HG02884 (cell line): ENCODE data around the gene TMEM134.

ENCODE experiments used
- ATAC-seq: cut with Tn5 transposase; IDR thresholded peaks from one replicate; pipeline ENCODE4 v1.9.1; 2021; ENCODE audit warnings: mild to moderate bottlenecking, moderate library complexity; ENCODE audit not compliant: unreplicated experiment

TMEM134 gene

DNA sequence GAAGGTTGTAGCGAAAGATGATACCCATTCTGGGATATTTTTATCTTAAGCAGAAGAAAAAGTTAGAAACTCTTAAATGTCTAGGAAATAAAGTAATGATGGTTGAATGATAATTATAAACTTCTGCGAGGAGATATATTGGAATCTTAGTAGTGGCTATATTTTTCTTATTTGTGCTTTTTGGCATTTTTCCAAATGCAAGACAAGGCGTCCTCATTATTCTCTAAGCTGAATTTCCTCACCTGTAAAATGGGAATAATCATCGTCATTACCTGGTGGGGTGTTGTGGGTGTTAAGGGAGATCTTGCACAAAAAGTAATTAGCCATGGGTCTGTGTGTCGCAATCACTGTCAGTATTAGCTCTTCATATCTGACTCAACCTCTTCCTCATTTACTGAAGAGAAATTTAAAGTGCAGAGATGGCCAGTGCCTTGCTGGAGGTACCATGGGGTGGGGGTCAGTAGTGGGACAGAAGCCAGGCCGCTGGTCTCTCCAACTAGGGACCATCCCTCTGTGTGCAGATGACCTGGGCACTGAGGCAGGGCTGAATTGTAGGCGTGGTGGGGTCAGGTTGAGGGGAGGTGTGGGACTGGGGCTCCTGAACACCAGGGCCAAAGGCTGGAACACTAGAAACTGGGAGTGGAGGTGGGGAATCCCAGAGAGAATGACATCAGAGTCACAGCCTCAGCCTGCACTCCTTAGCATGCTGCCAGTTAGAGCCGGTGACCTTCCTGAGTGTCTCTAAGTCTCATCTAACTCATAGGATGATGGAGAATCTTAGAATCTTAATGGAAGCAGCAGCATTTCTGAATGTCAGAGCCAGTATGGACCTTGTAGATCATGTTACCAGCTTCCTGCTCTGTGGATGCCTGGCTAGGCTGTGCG is 32.0 kb upstream of the TMEM134 start:
- no peak for ATAC-seq

DNA sequence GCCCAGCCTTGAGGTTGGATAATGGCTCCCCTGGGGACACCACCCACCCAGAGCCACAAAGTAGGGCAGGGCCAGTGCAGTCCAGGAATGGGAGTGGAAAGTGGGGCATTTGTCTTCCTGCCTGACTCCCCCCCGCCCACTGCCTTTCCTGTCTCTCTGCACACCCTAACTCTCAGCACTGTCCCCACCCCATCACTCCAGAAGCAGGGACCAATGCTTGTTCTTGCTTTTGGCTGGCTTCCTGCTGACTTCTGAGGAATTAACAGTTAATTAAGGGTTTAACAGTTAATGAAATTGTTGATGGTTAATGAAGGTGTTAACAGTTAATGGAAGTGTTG is 31.4 kb upstream of the TMEM134 start:
- no peak for ATAC-seq

DNA sequence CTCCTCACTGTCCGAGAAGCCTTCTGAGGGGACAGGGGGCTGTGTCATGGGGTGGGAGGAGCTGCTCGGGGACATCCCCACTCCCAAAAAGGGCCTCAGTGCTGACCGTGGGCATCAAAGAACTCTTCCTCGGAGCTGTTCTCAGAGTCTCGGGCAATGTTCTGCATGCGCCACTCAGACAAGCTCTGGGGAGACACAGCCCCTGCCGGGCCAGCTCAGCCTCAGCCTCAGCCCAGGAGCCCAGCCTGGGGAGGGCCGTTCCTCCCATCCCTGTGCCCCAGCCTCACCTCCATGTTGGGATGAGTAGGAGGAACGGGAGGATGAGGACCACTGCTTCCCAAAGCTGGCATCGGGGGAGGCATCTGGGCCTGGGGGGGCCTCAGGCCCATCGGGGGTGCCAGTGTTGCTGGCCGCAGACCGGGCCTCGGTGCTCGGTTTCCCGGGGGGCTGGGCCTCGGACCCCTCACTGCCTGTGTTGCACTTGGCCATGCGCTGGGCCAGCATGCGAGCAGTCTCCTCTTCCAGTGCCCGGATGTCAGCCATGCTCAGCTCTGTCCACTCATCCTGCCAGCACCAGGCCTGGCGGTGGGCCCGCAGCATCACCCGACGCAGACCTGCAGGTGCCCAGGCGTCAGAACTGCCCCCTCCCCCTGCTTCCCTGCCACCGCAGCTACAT is 30.9 kb upstream of the TMEM134 start:
- ATAC-seq, result no peak

DNA sequence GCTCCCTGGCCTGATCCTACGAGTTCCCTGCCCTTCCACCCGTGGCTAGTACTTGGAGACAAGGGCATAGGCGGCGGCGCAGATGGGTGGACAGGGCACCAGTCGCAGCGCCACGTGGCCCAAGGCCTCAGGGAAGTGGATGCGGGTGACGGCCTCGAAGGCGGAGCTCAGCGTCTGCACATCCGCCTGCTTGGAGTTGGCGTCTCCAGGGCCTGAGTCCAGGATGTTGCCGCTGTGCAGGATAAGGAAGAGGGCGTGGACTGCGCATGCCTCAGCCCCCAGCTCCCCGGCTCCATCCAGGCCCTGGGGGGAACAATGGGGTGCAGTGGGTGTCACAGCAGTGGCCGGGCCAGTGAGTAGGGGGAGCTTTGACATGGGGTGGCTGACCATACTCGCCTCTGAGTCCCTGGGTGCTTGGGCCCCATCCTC is 29.5 kb upstream of the TMEM134 start:
- no peak for ATAC-seq

DNA sequence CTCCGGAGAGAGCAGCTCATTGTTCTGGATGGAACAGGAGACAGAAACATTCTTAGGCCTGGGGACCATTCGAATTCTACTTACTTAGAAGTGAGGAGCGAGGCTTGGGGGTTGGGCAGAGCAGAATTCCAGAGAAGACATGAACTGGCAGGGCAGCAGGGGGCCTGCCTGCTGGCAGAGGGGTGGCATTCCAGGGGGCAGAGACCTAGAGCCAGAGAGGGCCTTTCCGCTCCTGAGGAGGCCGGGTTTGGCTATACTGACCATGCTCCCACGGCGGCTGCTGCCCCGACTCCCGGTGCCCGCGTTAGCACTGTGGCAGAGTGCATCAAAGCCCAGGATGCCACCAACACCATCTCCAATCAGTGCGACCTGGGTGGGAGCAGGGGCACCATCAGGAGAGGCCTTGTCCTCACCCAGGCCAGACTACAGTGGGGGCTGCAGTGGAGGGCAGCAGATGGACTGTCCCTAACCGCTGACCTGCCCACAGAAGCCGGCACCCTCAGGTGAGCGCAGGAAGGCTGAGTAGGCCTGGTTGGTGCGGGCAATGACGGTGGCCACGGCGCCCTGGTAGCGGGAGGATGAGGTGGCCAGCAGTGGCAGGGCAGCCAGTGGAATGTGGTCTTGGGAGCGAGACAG is 28.7 kb upstream of the TMEM134 start:
- ATAC-seq, result no peak

DNA sequence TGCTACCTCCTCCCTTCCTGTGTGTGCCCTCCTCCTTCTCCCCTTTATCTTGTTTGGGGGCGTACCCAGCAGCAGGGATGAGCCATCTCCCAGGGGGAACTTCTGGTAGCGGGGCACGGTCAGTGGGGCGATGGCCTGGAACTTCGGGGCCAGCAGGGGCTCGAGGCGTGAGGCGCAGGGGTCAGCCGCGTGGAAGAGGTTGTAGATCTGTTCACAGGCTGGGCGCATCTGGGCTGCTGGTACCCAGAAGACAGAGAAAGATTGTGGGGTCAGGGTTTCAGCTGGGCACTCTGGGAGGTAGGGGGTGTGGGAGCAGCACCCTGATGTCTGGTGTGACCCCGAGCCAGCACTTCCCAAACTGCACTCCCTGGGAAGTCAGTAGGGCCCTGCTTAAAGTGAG is 27.1 kb upstream of the TMEM134 start:
- no peak for ATAC-seq

DNA sequence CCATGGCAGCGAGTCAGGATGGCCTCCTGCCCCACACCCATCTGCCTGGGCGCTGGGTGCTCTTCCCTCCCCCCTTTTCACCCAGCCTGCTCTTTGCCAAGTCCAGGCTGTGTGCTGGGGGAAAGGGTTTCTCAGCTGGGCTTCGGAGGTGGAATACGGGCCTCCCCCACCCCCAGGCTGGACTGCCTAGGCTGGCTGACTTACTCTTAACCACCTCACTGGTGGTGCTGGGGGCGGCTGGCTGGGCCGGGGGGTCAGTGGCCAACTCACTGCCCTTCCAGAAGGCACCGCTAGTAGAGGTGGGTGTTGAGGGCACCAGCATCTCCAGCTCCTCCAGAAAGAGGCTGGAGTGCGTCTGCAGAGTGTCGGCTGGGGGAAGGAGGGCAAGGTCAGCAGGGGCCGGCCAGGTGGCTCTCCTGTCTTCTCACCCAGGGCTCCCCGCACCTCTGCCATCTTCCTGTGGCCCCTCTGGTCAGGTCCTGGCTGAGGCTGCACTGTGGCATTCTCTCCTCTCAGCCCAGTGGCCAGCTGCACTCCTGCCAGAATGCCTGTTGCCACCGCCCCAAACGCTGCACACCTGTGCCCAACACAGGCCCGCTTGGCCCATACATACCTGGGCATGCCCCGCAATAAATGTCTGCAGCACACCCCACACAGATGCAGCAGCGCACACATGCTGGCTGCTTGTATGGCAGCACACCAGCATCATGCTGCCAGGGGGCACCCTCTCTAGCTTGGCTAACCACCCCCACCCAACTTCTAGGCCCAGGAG is 26.4 kb upstream of the TMEM134 start:
- no peak for ATAC-seq

DNA sequence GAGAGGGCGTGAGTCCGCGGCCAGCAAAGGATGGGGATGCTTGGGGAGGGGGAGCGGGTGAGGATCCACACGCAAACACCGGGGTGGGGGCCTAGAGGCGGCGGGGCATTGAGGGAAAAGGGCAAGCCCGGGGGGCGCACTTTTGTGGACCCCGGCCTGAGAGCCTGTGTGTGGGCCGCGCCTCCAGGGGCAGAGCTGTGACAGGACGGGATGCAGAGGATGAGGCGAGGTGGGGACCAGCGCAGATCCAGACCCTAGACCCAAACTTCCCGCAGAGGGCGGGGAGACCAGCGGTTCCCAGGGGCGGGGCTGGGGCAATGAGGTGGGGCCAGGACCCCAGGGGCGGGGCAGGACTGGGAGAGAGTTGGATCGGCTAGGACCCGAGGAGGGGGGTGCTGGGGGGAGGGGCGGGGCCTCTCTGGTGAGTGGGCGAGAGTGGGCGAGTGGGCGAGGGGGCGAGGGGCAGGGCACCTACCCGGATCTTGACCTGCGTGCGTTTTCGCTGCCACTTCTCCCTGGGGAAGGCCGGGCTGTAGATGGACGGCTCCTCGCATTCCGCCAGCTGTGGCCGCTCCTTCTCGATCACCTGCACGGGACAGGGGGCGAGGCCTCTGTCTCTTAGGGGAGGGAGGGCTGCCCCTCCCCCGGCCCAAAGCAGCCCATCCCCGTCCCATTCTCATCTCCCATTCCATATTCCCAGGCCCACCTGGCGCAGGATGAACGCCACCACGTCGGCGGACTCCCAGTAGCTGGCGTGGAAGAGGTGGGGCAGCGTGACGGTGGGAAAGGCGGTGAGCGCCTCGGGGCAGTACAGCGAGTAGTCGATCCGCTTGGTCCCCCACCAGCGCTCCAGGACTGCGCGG is 25.6 kb upstream of the TMEM134 start:
- ATAC-seq, result no peak

DNA sequence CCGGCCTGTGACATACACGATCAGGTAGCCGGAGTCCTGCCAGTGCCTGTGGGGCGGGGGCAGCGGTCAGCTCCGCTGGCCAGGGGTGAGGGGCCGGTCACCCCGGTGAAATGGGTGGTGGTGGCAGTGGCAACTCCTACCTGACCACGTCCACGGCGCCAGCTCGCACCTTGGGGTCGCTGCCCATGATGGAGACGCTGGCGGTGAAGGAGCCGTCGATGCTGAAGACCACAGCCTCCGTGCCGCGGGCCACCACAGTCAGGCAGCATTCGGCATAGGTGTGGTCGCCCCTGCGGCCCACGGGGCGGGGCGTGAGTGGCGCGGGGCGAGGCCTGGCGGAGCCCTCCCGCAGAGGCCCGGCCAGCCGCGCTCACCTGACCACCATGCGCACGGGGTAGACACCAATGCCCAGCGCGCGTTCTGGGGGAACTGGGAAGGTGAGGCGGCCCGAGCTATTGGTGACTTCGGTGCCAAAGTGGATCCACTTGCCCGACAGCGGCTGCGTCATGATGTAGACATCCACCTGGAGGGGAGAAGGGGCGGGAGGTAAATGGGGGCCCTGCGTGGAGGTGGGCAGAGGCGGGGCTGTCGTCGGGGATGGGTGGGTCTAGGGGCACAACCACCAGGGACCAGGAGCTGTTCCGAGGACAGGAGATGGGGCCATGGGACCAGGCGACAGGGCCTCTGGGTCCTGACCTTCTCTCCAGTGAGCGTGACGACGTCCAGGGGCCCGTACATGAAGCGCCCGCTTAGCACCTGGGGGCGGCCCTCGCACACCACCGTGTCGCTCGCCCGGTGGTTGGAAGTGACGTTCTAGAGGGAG is 24.7 kb upstream of the TMEM134 start:
- ATAC-seq, result no peak

DNA sequence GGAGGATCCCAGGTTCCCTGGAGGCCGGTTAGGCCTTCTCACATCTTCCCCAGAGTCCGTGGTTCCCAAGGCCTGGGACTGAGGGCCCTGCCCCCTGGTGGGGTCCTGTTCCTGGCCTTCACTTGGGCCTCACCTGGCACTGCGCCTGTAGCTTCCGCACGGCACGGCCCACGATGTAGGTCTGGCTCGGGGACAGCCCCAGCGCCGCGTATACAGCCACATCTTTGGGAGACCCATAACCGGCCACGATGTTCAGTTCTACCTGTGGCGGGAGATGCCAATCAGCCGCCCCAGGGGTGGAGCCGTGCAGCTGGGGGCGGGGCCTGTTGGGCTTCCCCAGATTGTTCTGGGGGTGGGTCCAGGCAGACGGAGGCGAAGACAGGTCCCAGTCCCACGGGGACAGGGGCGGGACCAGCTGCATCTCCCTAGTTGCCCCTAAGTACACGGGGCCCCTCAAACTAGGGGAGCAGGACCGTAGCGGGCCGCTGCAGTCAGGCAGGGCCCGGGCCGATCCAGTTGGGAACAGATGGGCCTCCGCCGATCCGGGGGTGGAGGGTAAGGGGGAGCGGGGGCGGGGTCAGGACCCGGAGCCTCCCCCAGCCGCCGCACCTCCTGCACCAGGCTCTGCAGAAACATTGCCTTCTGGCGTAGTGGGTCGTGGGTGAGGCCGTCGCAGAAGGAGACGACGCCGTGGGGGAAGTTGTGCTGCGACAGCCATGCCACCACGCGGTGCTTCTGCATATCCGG is 23.9 kb upstream of the TMEM134 start:
- no peak for ATAC-seq

DNA sequence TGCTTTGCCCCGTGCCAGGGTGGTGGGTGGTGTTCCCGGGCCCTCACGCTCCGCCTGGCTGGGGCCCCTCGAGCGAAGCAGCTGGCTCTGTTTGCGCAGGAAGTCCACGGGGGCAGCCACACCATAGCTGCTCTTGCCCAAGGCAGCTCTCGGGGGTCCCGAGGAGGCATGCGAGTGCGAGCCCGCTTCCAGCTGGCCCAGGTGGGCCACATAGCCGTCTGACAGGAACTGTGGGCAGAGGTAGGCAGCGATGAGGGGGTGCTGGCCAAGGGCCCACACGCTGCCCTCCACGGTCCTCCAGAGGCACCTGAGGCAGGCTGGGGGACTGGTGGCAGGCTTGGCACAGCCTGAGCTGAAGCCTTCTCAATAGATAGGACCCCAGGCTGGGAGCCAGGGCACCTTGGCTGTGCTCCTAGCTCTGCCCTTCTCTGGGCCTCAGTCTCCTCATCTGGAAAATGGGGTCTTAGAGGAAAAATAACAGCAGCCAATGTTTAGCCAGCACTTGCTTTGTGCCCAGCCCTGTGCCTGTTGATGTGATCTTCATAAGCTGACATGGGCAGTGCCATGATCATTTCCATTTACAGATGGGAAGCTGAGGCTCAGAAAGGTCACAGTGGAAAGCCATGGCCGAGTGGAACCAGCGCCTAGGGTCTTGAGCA is 23.1 kb upstream of the TMEM134 start:
- ATAC-seq, result no peak

DNA sequence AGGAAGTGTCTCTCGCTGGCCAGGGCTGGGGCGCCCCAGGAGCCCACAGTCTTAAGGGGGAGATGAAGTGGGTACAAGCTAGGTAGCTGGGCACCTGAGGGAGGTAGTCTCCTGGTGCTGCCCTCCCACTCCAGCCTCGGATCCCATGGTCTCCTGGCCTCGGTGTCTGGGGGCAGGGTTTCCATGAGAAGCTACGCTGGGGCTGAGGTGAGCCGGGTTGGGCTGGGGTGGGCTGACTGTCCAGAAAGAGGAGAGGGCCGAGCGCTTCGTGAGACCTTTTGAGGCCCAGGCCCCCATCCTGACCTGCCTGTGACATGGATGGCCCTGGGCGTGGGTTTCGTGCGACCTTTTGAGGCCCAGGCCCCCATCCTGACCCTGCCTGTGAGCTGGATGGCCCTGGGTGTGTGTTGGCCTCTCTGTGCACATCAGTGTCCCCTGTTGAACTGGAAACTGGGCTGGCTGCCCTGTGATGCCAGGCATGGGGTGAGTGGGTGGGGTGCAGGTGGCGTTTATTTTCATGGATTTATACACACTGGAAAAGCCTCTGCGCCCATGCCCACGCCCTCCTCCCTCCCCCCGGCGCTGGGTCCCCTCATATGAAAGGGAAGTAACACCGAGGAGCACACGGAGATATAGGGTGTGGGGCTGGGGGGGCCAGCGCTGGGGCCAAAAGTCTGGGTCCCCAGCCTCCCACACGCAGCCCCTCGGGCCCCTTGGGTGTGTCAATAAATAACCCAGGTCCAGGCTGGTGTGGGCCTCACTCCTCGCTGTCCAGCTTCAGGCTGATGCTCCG is 22.4 kb upstream of the TMEM134 start:
- no peak for ATAC-seq

DNA sequence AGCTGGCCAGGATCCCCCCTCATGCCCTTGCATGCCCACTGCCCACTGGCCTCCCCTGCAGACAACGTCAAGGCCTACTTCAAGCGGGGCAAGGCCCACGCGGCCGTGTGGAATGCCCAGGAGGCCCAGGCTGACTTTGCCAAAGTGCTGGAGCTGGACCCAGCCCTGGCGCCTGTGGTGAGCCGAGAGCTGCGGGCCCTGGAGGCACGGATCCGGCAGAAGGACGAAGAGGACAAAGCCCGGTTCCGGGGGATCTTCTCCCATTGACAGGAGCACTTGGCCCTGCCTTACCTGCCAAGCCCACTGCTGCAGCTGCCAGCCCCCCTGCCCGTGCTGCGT is 21.6 kb upstream of the TMEM134 start:
- ATAC-seq, result no peak

DNA sequence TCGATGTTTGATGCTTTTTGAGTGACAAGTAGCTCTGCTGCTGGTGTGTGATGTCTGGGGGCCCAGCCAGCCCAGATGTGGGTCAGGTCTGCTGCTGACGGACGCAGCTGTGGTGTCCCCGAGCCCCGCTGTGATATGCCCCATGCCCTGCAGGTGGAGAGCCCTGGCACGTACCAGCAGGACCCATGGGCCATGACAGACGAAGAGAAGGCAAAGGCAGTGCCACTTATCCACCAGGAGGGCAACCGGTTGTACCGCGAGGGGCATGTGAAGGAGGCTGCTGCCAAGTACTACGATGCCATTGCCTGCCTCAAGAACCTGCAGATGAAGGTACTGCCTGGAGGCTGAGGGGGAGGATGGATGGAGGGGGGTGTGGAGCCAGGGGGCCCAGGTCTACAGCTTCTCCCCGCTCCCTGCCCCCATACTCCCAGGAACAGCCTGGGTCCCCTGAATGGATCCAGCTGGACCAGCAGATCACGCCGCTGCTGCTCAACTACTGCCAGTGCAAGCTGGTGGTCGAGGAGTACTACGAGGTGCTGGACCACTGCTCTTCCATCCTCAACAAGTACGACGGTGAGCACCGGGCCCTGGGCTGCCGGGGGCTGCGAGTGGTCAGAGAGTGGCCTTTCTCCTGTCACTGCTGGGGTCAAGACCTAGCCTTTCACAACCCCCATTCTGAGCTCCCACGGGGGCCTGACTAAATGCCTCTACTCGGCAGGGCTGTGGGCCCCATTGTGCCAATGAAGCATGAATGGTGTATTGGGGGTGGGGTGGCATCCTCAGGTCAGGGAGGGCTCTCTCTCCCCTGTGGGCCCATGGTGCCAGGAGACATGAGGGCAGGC is 21.1 kb upstream of the TMEM134 start:
- ATAC-seq, result no peak

DNA sequence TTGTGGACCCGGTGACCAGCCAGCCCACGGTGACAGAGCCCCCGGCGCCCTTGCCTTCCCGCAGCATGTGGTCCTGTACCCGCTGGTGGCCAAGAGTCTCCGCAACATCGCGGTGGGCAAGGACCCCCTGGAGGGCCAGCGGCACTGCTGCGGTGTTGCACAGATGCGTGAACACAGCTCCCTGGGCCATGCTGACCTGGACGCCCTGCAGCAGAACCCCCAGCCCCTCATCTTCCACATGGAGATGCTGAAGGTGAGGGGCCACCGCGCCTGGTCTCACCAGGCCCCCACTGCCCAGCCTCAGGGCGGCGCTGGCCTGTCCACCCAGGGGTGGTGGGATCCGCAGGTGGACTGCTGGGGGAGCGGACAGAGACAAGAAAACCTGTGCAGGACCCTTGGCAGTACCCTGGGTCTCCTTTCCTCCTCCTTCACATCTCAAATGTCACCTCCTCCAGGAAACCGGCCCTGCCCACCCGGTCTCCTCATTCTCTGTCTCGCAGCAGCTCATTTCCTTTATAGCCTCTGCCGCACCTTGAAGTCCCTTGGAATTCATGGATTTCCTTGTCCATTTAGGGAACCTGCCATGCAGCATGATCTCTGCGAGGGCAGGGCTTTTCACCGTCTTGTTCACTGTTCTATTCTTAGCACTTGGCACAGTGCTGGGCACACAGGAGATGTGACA is 20.3 kb upstream of the TMEM134 start:
- no peak for ATAC-seq
